GM12891 (cell line): ENCODE data around the gene ENGASE.

Experiments
- SPI1 ChIP-seq: IDR thresholded peaks from 2 replicates; pipeline ENCODE4 v1.6.1; 2011; ENCODE audit warnings: low read depth, low read length, control low read depth
- TAF1 ChIP-seq: IDR thresholded peaks from 2 replicates; pipeline ENCODE4 v1.6.1; 2011; ENCODE audit warnings: low read depth, low read length, control low read depth

DNA sequence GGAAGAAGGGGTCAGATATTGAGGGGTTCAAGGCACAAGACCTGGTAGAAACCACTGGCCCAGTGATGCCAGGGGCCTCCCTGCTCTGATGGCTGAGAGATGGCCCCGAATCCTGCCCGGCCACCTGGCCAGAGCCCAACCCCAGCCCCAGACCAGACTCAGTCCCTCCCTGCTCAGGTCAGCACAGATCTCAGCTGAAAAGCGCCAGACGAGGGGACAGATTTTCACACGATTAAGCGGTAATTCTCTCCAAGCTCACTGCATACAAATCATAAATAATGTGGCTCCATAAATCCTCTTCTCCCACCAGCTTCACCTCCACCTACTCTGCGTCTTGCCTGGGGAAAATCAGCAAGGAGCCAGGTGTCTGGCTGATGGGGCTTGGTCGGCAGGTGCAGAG, 57.1 kb downstream of the ENGASE start:
- TF ChIP-seq SPI1, result no peak
- no peak for TF ChIP-seq TAF1
